HG03108 (cell line): ENCODE measurements around the gene KRTAP9-7.
"Not testable (repeated sequence)": the region's sequence is repeated elsewhere in the genome, so short reads cannot be mapped to it uniquely, and the experiment has no call there.

Source experiments
- ATAC-seq: cut with Tn5 transposase; IDR thresholded peaks from one replicate; pipeline ENCODE4 v1.9.1; 2021; ENCODE audit warnings: moderate library complexity; ENCODE audit not compliant: unreplicated experiment

KRTAP9-7 gene

DNA sequence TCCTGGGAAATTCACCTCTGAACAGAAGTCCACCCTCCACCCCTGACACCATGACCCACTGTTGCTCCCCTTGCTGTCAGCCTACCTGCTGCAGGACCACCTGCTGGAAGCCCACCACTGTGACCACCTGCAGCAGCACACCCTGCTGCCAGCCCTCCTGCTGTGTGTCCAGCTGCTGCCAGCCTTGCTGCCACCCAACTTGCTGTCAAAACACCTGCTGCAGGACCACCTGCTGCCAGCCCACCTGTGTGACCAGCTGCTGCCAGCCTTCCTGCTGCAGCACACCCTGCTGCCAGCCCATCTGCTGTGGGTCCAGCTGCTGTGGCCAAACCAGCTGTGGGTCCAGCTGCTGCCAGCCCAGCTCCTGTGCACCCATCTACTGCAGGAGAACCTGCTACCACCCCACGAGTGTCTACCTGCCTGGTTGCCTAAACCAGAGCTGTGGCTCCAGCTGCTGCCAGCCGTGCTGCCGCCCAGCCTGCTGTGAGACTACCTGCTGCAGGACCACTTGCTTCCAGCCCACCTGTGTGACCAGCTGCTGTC lies at the start of gene KRTAP9-7:
Gene KRTAP9-7 (plus strand): TSS at position 51 of the 543 bp plus-strand sequence. CDS start 0 bp downstream, at position 51.
- not testable (repeated sequence) for ATAC-seq

GRCh38 chr17:41226051-41226450 lies 49.4 kb upstream of the KRTAP9-7 start:
- no peak for ATAC-seq

GRCh38 chr17:41226598-41227095 lies 48.9 kb upstream of the KRTAP9-7 start, which contains the start of gene KRTAP9-2:
KRTAP9-2 (plus strand) TSS chr17:41226648; CDS start chr17:41226655, 7 bp downstream.
- not testable (repeated sequence) for ATAC-seq

DNA sequence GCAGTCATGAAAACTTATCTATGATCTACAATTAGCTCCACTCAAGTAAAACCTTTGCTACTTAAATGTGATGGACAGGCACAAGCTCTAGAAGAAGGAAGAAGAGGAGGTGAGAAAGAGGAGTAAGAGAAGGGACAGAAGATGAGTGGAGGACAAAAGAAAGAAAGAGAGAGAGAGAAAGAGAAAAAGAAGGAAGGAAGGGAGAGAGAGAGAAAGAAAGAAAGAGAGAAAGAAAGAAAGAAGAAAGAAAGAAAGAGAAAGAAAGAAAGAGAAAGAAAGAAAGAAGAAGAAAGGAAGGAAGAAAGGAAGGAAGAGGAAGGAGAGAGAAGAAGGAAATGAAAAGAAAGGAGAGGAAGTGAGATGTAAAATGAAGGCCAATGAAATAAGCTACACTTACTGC lies 45.4 kb upstream of the KRTAP9-7 start:
- no peak for ATAC-seq

- no peak for ATAC-seq
These were observed 43.8 kb upstream of the KRTAP9-7 start for GRCh38 chr17:41231731-41232130.

DNA sequence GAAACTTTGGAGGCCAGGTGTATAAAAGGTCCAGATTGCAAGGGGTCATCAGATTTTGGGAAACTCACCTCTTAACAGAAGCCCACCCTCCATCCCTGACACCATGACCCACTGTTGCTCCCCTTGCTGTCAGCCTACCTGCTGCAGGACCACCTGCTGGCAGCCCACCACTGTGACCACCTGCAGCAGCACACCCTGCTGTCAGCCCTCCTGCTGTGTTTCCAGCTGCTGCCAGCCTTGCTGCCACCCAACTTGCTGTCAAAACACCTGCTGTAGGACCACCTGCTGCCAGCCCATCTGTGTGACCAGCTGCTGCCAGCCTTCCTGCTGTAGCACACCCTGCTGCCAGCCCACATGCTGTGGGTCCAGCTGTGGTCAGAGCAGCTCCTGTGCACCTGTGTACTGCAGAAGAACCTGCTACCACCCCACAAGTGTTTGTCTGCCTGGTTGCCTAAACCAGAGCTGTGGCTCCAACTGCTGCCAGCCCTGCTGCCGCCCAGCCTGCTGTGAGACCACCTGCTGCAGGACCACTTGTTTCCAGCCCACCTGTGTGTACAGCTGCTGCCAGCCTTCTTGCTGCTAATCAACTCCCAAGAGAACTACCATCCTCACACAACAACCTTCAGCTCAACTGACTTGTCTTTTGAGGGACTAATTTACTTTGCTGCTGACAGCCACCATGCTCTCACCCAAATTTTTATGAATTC lies 42.9 kb upstream of the KRTAP9-7 start, which contains the start of gene KRTAP9-3:
Gene KRTAP9-3 (plus strand): TSS at position 51 of the 707 bp plus-strand sequence. CDS start 53 bp downstream, at position 104.
- ATAC-seq = not testable (repeated sequence)

DNA sequence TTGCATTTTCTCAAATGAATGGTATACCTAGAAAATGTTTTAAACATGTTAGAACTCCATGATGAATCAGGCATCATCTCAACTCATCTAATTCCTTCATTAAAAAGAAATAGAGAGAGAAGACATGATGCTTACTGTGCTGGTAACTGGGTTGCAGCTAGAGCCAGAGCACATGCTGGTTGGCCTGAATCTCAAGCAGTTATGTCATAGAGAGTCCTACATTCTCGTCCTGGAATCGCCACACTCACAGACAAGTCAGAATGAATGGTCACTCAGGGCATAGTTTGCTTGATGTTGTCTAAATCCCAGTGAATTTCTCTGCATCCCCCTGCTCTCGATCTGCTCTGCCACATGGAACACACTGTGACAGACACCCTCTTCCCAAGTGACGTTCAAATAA lies 38.4 kb upstream of the KRTAP9-7 start:
- ATAC-seq = not testable (repeated sequence)

- not testable (repeated sequence) for ATAC-seq
These were observed 37.5 kb upstream of the KRTAP9-7 start, which contains the start of gene KRTAP9-8 for GRCh38 chr17:41237949-41238437. KRTAP9-8 (plus strand) TSS chr17:41237999; CDS start chr17:41238052, 53 bp downstream.

DNA sequence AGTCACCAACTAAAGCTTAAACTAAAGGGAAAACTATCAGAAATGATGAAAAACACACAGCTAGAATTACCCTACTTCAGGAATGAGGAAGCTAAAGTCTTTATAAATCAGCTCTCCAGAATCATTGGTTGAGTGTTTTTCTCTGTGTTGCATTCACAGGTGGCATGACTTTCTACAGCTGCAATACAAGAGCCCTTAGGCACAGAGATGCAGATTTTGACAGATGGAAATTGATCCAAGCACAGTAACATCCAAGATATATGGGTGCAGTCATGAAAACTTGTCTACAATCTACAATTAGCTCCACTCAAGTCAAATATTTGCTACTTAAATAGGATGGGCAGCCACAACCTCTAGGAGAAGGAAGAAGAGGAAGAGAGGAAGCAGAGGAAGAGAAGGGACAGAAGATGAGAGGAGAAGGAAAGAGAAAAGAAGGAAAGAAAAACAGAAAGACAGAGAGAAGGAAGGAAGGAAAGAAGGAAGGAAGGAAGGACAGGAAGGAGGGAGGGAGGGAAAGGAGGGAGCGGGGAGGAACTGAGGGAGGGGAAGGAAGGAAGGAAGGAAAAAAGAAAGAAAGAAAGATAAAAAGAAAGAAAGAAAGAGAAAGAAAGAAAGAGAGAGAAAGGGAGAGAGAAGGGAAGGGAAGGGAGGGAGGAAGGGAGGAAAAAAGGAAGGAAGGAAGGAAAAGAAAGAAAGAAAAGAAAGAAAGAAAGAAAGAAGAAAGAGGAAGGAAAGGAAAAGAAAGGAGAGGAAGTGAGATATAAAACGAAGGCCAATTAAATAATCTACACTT lies 28.3 kb upstream of the KRTAP9-7 start:
- not testable (repeated sequence) for ATAC-seq

DNA sequence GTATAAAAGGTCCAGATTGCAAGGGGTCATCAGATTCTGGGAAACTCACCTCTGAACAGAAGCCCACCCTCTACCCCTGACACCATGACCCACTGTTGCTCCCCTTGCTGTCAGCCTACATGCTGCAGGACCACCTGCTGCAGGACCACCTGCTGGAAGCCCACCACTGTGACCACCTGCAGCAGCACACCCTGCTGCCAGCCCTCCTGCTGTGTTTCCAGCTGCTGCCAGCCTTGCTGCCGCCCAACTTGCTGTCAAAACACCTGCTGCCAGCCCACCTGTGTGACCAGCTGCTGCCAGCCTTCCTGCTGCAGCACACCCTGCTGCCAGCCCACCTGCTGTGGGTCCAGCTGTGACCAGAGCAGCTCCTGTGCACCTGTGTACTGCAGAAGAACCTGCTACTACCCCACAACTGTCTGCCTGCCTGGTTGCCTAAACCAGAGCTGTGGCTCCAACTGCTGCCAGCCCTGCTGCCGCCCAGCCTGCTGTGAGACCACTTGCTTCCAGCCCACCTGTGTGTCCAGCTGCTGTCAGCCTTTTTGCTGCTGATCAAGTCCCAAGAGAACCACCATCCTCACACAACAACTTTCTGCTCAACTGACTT lies 25.8 kb upstream of the KRTAP9-7 start, which contains the start of gene KRTAP9-4:
Gene KRTAP9-4 (plus strand): TSS at position 51 of the 604 bp plus-strand sequence. CDS start 34 bp downstream, at position 85.
- ATAC-seq = not testable (repeated sequence)

DNA sequence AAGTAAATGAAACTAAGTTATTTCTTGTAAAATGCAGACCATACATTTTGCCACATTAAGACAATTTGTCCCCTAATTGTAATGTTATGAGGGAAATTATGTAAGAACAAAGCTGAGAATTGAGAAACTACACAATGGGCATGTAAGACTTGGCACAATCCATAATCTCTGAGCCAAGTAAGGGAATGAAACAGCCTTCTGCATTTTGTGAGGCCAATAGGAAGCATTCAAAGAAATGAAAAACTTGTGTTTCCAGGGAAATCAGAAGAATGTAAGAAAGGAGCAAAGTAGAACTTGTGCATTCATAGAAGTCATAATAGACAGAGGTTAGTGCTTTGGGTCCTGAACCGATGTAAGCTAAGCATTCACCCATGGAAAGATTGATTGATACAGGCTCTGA lies 24.2 kb upstream of the KRTAP9-7 start:
- no peak for ATAC-seq

DNA sequence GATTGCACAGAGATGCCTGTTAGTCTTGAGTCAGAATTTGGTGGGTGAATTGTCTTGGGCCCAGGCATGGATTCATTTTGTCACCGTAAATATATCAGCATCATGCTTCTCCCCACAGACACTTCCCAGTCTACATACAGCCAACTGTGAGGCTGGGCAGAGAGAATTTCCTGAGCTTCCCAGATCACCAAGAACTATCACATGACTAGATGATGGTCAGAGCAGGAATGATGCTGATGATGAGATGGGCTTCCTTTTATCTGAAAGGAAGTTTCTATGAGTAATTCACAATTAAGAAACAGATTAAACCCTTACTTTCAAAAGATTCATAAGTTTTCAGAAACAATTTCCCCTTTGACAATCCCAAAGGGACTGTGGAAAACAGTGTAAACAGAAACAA lies 20.6 kb upstream of the KRTAP9-7 start:
- ATAC-seq = no peak

GRCh38 chr17:41255381-41256290 lies 19.9 kb upstream of the KRTAP9-7 start, which contains the start of gene KRTAP9-9:
KRTAP9-9 (plus strand) TSS chr17:41255384.
- ATAC-seq = not testable (repeated sequence)

GRCh38 chr17:41256291-41256685 lies 19.2 kb upstream of the KRTAP9-7 start:
- ATAC-seq = no peak

DNA sequence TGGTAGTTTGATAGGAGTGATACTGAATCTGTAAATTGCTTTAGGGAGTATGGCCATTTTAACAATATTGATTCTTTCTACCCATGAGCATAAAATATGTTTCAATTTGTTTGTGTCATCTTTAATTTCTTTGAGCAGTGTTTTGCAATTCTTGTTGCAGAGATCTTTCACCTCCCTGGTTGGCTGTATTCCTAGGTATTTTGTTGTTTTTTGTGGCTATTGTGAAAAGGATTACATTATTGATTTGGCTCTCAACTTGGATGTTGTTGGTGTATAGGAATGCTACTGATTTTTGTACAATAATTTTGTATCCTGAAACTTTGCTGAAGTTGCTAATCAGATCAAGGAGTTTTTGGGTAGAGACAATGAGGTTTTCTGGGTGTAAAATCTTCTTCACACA lies 17.1 kb upstream of the KRTAP9-7 start:
- ATAC-seq = no peak

- ATAC-seq = no peak
These were observed 12.3 kb upstream of the KRTAP9-7 start for GRCh38 chr17:41263212-41263611.

DNA sequence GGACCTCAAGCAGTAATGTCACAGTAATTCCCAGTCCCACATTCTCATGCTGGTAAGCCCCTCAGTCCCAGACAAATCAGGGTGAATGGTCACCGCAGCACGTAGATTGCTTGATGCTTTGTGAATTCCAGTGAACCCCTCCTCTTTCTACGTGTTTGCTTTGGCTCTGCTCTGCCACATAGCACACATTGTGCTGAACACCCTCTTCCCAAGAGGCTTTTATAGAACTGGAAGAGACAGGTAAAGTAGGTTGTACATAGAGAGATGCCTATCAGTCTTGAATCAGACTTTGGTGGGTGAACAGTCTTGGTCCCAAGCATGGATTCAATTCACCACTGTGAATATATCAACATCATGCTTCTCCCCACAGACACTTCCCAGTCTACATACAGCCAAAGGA lies 10.9 kb upstream of the KRTAP9-7 start:
- no peak for ATAC-seq

DNA sequence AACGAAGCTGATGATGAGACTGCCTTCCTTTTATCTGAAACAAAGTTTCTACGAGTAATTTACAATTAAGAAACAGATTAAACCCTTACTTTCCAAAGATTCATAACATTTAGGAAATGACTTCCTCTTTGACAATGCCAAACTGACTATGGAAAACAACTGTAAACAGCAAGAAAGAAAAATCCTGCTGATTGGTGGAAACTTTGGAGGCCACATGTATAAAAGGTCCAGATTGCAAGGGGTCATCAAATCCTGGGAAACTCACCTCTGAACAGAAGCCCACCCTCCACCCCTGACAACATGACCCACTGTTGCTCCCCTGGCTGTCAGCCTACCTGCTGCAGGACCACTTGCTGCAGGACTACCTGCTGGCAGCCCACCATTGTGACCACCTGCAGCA lies 10.4 kb upstream of the KRTAP9-7 start, which contains the start of gene KRTAP9-6:
Gene KRTAP9-6 (plus strand): TSS at position 301 of the 400 bp plus-strand sequence. CDS start 0 bp downstream, at position 301.
- ATAC-seq = no peak

DNA sequence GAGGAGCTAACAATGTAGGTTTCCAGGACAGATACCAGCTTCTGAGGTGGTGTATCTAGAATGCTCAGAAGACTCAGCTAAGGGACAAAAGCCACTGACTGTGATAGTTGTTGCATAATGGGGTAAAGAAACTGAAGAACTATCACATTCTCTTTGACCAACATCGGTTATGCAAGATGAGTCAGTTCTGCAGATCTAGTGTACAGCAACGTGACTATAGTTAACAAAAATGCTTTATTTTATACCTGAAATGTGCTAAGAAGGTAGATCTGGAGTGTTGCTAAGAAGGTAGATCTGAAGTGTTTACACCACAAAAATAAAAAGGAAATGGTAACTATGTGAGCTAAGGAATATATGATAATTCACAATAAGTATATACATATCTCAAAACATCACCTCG lies 7.8 kb upstream of the KRTAP9-7 start:
- ATAC-seq = no peak
